ENCODE data around the gene BBIP1.

The BBIP1 gene

GRCh38 chr10:110863956-110864355 is 55.0 kb downstream of the BBIP1 start:
- no peak for DNase-seq (ENCODE audit: low read depth in 2 of 2)

DNA sequence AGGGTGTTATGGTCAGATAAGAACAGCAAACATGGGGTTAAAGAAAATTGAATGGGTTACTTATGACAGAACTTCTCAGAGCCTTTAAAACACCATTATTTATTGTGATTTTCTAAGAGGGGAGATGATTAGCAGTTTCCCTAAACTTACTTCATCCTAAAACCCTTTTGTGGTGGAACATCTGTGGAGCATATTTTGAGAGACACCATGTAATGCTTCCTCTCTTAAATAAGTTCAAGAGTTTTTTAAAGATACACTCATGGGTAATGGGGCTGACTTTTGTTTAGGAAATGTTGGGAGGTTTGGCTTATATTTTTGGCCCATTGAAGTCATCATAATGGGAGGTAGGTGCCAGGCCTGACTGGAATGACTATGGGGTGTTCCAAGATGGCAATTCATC is 55.6 kb downstream of the BBIP1 start:
- DNase-seq (ENCODE audit: low read depth in 2 of 2) = no peak

GRCh38 chr10:110862961-110863360 is 56.0 kb downstream of the BBIP1 start:
- DNase-seq (ENCODE audit: low read depth in 2 of 2) = no peak

- DNase-seq (ENCODE audit: low read depth in 2 of 2) = no peak
These were observed 56.9 kb downstream of the BBIP1 start for GRCh38 chr10:110861930-110862649.

GRCh38 chr10:110861476-110861875 is 57.5 kb downstream of the BBIP1 start:
- DNase-seq (ENCODE audit: low read depth in 2 of 2) = no peak

DNA sequence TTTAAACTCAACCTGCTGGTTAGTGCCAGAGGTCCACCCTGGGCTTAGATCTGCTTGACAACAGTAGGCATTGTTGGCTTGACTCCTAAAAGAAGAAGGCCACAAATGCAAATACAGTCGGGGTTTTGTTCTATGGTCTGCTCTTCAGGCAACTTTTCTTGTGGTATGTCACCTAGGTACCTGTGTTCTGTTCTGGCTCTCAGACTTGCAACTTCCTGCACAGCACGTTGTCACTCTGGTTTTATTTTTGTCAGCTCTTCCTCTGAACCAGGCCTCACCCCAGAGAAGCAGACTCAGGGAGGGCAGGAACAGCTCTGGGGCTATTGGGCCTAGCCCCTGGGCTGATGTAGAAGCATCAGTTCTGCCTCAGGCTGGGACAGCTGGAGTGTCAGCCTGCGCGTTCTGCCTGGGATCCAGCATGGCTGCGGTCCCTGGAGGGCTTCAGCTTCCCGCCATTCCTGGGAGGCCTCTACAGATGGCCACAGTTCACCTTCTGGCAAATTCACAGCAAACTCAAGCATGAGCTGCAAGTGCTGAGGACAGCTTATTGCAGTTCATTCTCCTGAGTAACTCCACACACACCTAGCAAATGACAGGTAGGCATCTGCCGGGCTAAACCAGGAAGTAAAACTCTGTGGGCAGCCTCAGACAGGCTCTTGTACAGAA is 58.3 kb downstream of the BBIP1 start:
- no peak for DNase-seq (ENCODE audit: low read depth in 2 of 2)

GRCh38 chr10:110859973-110860376 is 59.0 kb downstream of the BBIP1 start:
- DNase-seq (ENCODE audit: low read depth in 2 of 2) = no peak

GRCh38 chr10:110859206-110859972 is 59.6 kb downstream of the BBIP1 start:
- no peak for DNase-seq (ENCODE audit: low read depth in 2 of 2)

DNA sequence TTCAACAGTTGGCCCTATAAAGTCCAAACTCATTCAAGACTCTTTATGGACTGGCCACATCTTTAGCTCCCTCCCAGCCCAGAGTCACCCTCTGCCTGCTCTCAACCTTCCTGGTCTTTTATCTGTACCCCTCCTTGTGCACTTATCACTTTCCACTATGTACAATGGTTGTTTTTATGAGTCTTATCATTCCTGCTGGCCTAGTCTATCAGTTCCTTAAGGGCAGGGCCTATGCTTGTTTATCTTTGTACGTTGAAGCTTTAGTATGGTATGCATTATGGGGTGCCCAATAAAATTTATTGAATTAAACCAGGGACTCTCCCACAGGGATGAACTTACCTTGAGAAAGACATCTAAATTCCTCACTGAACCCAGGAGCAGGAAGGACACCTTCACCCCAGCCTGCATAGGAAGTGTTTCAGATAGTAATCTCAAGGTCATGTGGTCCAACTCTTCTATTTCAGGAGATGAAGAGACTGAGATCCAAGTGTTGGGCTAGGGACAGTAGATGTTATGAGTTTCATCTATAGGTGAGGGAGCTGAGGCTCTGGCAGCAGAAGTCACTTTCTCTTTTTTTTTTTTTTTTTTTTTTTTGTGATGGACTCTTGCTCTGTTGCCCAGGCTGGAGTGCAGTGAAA is 60.6 kb downstream of the BBIP1 start:
- DNase-seq (ENCODE audit: low read depth in 2 of 2) = no peak

DNA sequence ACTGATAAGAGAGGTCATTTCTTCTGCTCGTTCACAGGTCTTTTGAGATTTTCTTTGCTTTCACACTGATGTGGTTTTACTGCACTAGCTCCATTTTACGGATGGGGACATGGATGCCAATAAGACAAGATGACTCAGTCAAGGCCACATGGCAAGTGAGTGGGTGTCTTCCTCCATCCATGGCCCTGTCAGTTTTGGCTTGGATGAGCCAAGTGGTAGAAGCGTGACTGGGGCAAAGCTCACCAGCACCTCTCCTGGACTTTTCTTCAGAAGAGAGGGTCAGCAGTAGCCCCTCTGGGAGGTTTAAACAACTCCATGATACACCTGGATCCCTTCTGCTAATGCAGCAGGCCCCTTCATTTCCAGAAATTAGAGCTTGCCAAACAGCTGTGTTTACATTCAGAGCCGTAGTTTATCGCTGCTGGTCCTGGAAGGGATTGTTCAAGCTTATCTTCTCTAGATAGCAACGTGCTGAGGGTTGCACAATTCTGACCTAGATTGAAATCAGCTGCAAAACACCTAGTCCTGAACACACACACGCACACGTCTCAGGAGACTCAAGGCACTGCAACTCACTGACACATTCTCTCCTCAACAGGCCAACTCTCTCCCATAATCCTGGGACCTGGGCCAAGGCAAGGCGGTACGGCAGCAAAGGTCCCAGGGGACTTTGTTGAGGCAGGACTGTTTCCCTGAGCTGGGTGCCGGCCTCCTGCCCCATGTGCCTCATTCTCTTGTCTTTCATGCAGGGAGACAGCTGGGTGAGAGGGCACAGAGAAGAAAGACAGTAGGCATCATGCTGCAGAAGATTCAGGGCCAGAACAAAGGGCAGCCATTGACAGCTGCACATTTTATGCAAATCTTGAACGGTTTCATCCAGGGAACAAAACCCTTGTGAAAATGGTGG is 61.5 kb downstream of the BBIP1 start:
- DNase-seq (ENCODE audit: low read depth in 2 of 2) = no peak

DNA sequence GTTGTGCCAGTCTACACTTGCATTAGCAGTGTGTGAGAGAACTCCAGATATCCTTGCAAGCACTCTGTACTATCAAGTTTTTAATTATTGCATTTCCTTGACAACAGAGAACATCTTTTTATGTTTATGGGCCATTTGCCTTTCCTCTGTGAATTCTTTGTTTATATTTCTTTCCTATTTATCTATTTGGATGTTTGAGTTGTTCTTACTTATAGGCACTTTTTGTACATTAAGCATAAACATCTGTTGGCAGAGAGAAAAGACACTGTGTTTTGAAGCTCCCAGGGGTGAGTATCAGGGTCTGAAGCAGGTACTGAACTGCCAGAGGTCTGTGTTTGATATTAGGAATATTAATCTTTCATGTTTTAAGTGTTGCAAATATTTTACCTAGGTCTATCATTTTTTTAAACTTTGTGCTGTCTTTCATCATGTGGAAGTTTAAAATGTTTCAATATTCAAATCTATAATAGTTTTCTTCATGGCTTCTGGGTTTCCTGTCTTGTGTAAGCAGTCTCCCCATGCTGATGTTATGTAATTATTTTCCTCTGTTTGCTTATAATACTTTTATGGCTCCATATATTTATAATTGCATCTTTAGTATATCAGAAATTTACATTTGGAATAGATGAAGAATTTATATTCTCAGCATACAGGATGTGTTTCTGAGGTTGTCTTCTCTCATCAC is 64.9 kb downstream of the BBIP1 start:
- no peak for DNase-seq (ENCODE audit: low read depth in 2 of 2)

- DNase-seq (ENCODE audit: low read depth in 2 of 2) = no peak
These were observed 66.0 kb downstream of the BBIP1 start for GRCh38 chr10:110852947-110853346.

- no peak for DNase-seq (ENCODE audit: low read depth in 2 of 2)
These were observed 66.6 kb downstream of the BBIP1 start for GRCh38 chr10:110852255-110852896.

- no peak for DNase-seq (ENCODE audit: low read depth in 2 of 2)
These were observed 67.9 kb downstream of the BBIP1 start for GRCh38 chr10:110851020-110851612.

DNA sequence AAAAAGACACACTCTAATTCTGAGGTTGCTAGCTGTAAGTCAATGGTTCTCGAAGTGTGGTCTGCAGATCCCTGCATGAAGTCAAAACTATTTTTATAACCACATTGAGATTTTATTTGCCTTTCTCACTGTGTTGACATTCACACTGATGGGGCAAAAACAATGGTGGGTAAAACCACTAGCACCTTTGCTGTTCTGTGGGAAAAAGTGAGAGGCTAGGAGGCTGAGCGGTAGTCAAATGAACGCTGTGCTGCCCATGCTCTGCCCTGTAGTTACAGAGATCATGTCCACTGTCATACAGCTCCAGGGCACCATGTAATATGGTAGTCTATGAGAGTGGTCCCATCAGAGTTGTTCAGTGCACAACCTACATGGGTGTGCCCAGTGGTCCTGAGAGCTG is 68.9 kb downstream of the BBIP1 start:
- no peak for DNase-seq (ENCODE audit: low read depth in 2 of 2)

Measured in stimulated activated CD4-positive, alpha-beta T cell treated with anti-CD3 and anti-CD28 coated beads, Interleukin-1b, Interleukin-23, amount 100 ng/mL, for 4 hours (primary cell).